HCT116 (cell line): Measurements from ENCODE around the gene PTPN9. TPM values are rescaled to one million over a fixed set of nuclear protein-coding genes. Genes with fewer than 3 reads are reported as not detected.
"Not testable (repeated sequence)": the region's sequence is repeated elsewhere in the genome, so short reads cannot be mapped to it uniquely, and the experiment has no call there.

Experiments used
- ATAC-seq: fragments of 200-7000 bp; cut with Tn5 transposase; 2 replicates; pipeline ENCODE4 v1.9.1; 2020; ENCODE audit warnings: mild to moderate bottlenecking, moderate library complexity
- BruUV-seq: library from RNA; stranded (reverse); fragments of 400-500 nt; replicated peaks from 2 replicates; lab custom pipeline; 2021; lab: Mats Ljungman, UMichigan
- CTCF ChIA-PET: fragments of 300-600 bp; sonication (Branson Sonifier 250); formaldehyde crosslinking; loops from one replicate; lab custom pipeline; 2021; ENCODE audit warnings: antibody characterized with exemption; lab: Charles Lee
- POLR2A ChIA-PET: fragments of 300-600, 350-600 bp; sonication (Branson Sonifier 250); formaldehyde crosslinking; loops from one replicate; lab custom pipeline; 2021; ENCODE audit warnings: antibody characterized with exemption; lab: Charles Lee
- RAD21 ChIA-PET, 2 experiments: fragments of 300-600 bp; sonication (Branson Sonifier 250); formaldehyde crosslinking; loops; one replicate each; lab custom pipeline; 2023; ENCODE audit warnings: low total read pairs in 2 of 2; ENCODE audit not compliant: uncharacterized antibody in 2 of 2, unreplicated experiment in 2 of 2, low non-redundant PET in 1 of 2; lab: Charles Lee
- DNase-seq: peaks from one replicate; pipeline ENCODE4 v3.0.0-alpha.2; 2010; ENCODE audit warnings: low read depth, low spot score
- H2AFZ ChIP-seq: fragments of 200-600 bp; shearing (Covaris generic), sonication (generic); 2 replicates; pipeline ENCODE4 v1.6.1; 2017; ENCODE audit warnings: low read depth, mixed run types, mixed read lengths, antibody characterized with exemption, low read length; ENCODE audit not compliant: poor library complexity, severe bottlenecking
- H3K27ac ChIP-seq: 2 replicates; pipeline ENCODE4 v1.5.1; 2012; ENCODE audit warnings: low read depth, low read length
- H3K27me3 ChIP-seq: fragments of 200-600 bp; sonication (generic); 2 replicates; pipeline ENCODE4 v1.6.1; 2016; ENCODE audit warnings: mixed run types, low read length, mixed read lengths; ENCODE audit not compliant: insufficient read depth
- H3K36me3 ChIP-seq, 2 experiments: fragments of 200-500 bp in 1 of 2; fragments of 200-600 bp in 1 of 2; sonication (Bioruptor generic) in 1 of 2; sonication (generic) in 1 of 2; 2 replicates each; pipeline versions ENCODE4 v1.5.1 to v1.6.1; 2014 to 2016; ENCODE audit warnings: low read length in 2 of 2, inconsistent platforms in 1 of 2, mixed read lengths in 1 of 2, mixed run types in 1 of 2; ENCODE audit not compliant: insufficient read depth in 2 of 2, control insufficient read depth in 1 of 2
- H3K4me1 ChIP-seq, 2 experiments: fragments of 200-600 bp in 1 of 2; sonication (generic) in 1 of 2; 2 replicates each; pipeline versions ENCODE4 v1.5.1 to v1.6.1; 2012 to 2017; ENCODE audit warnings: low read length in 2 of 2, inconsistent platforms in 1 of 2, mild to moderate bottlenecking in 1 of 2, mixed read lengths in 1 of 2, mixed run types in 1 of 2, moderate library complexity in 1 of 2; ENCODE audit not compliant: insufficient read depth in 2 of 2, control insufficient read depth in 1 of 2
- H3K4me2 ChIP-seq: fragments of 200-600 bp; sonication (generic); 2 replicates; pipeline ENCODE4 v1.6.1; 2017; ENCODE audit warnings: mixed run types, low read length, mixed read lengths
- H3K4me3 ChIP-seq, 2 experiments: fragments of 200-600 bp in 1 of 2; sonication (generic) in 1 of 2; replicated peaks in 1 of 2; 2 replicates each; pipeline ENCODE4 v1.5.1; 2011 to 2016; ENCODE audit warnings: low read length in 2 of 2, control low read depth in 1 of 2, low read depth in 1 of 2, mild to moderate bottlenecking in 1 of 2, mixed read lengths in 1 of 2, mixed run types in 1 of 2
- H3K79me2 ChIP-seq: fragments of 200-600 bp; sonication (generic); 2 replicates; pipeline ENCODE4 v1.6.1; 2017; ENCODE audit warnings: mild to moderate bottlenecking, mixed run types, low read length, moderate library complexity, mixed read lengths; ENCODE audit not compliant: insufficient read depth
- H3K9ac ChIP-seq: fragments of 200-600 bp; sonication (generic); 2 replicates; pipeline ENCODE4 v1.6.1; 2016; ENCODE audit warnings: low read length, mixed read lengths
- H3K9me2 ChIP-seq: fragments of 200-600 bp; sonication (generic), shearing (Covaris generic); 2 replicates; pipeline ENCODE4 v1.6.1; 2017; ENCODE audit warnings: mixed run types, mild to moderate bottlenecking, moderate library complexity; ENCODE audit not compliant: insufficient read depth
- H3K9me3 ChIP-seq, 2 experiments: fragments of 200-500 bp in 1 of 2; fragments of 200-600 bp in 1 of 2; sonication (Bioruptor generic) in 1 of 2; sonication (generic) in 1 of 2; 2 replicates each; pipeline ENCODE4 v1.6.1; 2014 to 2017; ENCODE audit warnings: low read length in 2 of 2, mixed read lengths in 2 of 2, inconsistent platforms in 1 of 2, low read depth in 1 of 2, mild to moderate bottlenecking in 1 of 2, mixed run types in 1 of 2, moderate library complexity in 1 of 2; ENCODE audit not compliant: control insufficient read depth in 1 of 2, insufficient read depth in 1 of 2
- H4K20me1 ChIP-seq: fragments of 200-600 bp; sonication (generic), shearing (Covaris generic); 2 replicates; pipeline ENCODE4 v1.6.1; 2017; ENCODE audit warnings: mixed run types, mild to moderate bottlenecking, moderate library complexity; ENCODE audit not compliant: insufficient read depth
- ATF3 ChIP-seq: IDR thresholded peaks from 2 replicates; pipeline ENCODE4 v1.6.1; 2012
- CBX3 ChIP-seq: IDR thresholded peaks from 2 replicates; pipeline ENCODE4 v1.6.1; 2012; ENCODE audit warnings: low read depth
- CTCF ChIP-seq, 3 experiments: fragments of 200-600 bp in 1 of 3; sonication (generic) in 1 of 3; IDR thresholded peaks in 2 of 3; conservative IDR thresholded peaks in 1 of 3; 2 replicates each; pipeline ENCODE4 v1.5.1; 2012 to 2017; ENCODE audit warnings: low read depth in 2 of 3, low read length in 2 of 3, antibody characterized with exemption in 1 of 3, borderline replicate concordance in 1 of 3, control low read depth in 1 of 3, mild to moderate bottlenecking in 1 of 3, mixed read lengths in 1 of 3, mixed run types in 1 of 3, moderate library complexity in 1 of 3; ENCODE audit not compliant: insufficient read depth in 1 of 3
- EZH2phosphoT487 ChIP-seq: fragments of 200-600 bp; IDR thresholded peaks from 2 replicates; pipeline ENCODE4 v1.6.1; 2018; ENCODE audit warnings: antibody characterized with exemption, borderline replicate concordance
- JUND ChIP-seq: IDR thresholded peaks from 2 replicates; pipeline ENCODE4 v1.6.1; 2012
- POLR2A ChIP-seq: IDR thresholded peaks from 2 replicates; pipeline ENCODE4 v1.7.0; 2011; ENCODE audit warnings: borderline replicate concordance; ENCODE audit not compliant: insufficient read depth, insufficient read length; ENCODE audit errors: extremely low read depth
- RAD21 ChIP-seq: IDR thresholded peaks from 2 replicates; pipeline ENCODE4 v1.6.1; 2012; ENCODE audit warnings: low read depth, mild to moderate bottlenecking
- SP1 ChIP-seq: IDR thresholded peaks from 2 replicates; pipeline ENCODE4 v1.6.1; 2012; ENCODE audit warnings: low read depth
- TCF7L2 ChIP-seq: IDR thresholded peaks from 2 replicates; pipeline ENCODE4 v1.7.0; 2011; ENCODE audit warnings: borderline replicate concordance, inconsistent platforms; ENCODE audit not compliant: insufficient read depth, insufficient read length; ENCODE audit errors: extremely low read depth
- ZFX ChIP-seq: fragments of 450-650 bp; IDR thresholded peaks from 2 replicates; pipeline ENCODE4 v1.6.1; 2017
- intact Hi-C: fragments of 100-400 bp; cut with micrococcal nuclease; formaldehyde crosslinking; loops from 2 replicates; pipeline ENCODE4 v1.10.0; 2022
- total RNA-seq: library from RNA; stranded (reverse); gene quantifications from one replicate; pipeline ENCODE4 v1.2.1, GENCODE V29; 2021; ENCODE audit not compliant: unreplicated experiment
- TF ChIP-seq, protein P1 (sequence below): IDR thresholded peaks from 2 replicates; pipeline ENCODE4 v1.6.1; 2012
- TF ChIP-seq, protein P2 (sequence below): IDR thresholded peaks from 2 replicates; pipeline ENCODE4 v1.6.1; 2011; ENCODE audit warnings: mild to moderate bottlenecking, low read length, moderate library complexity; ENCODE audit not compliant: insufficient replicate concordance; ENCODE audit errors: extremely low read depth

PTPN9 gene
- total RNA-seq, 1 experiment from 2014 or later: 21.1 TPM

GRCh38 chr15:75589071-75589470 is 10.0 kb upstream of the PTPN9 start:
- intact Hi-C loops: no loop called here
- Histone ChIP-seq H3K4me2 (no peak overlapping the region), H3K36me3 (no peaks in the 10 kb centered on the region), H3K9me2 (no peaks in the 10 kb centered on the region), H3K79me2 (no peaks in the 10 kb centered on the region), H3K27me3 (no peaks in the 10 kb centered on the region)
- TF ChIP-seq, protein P1, sequence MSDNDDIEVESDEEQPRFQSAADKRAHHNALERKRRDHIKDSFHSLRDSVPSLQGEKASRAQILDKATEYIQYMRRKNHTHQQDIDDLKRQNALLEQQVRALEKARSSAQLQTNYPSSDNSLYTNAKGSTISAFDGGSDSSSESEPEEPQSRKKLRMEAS: no peak
- TF ChIP-seq, protein P2, sequence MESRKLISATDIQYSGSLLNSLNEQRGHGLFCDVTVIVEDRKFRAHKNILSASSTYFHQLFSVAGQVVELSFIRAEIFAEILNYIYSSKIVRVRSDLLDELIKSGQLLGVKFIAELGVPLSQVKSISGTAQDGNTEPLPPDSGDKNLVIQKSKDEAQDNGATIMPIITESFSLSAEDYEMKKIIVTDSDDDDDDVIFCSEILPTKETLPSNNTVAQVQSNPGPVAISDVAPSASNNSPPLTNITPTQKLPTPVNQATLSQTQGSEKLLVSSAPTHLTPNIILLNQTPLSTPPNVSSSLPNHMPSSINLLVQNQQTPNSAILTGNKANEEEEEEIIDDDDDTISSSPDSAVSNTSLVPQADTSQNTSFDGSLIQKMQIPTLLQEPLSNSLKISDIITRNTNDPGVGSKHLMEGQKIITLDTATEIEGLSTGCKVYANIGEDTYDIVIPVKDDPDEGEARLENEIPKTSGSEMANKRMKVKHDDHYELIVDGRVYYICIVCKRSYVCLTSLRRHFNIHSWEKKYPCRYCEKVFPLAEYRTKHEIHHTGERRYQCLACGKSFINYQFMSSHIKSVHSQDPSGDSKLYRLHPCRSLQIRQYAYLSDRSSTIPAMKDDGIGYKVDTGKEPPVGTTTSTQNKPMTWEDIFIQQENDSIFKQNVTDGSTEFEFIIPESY: no peak
- no peak for TF ChIP-seq CBX3
- TF ChIP-seq ZFX: no peak
- TF ChIP-seq POLR2A: no peak
- TF ChIP-seq ATF3: no peak
- TF ChIP-seq TCF7L2: no peak
- TF ChIP-seq CTCF (IDR thresholded peaks at IDR 0.05 in 2 of 3, conservative IDR thresholded peaks at IDR 0.05 in 1 of 3; ENCODE audit: borderline replicate concordance in 1 of 3, insufficient read depth in 1 of 3, low read depth in 2 of 3, low read length in 2 of 3): no peak
- TF ChIP-seq RAD21: no peak
- no peak for TF ChIP-seq EZH2phosphoT487
- TF ChIP-seq JUND: no peak
- TF ChIP-seq SP1: no peak
- TF ChIP-seq, all 23 proteins: peak for 0
- POLR2A ChIA-PET: no interaction called here
- RAD21 ChIA-PET: no interaction called here
- Histone ChIP-seq H3K4me1 (no peaks in the 10 kb centered on the region), H2AFZ (no peak overlapping the region), H3K27ac (no peak overlapping the region), H3K9me3 (no peaks in the 10 kb centered on the region), H3K4me3 (no peak overlapping the region), H4K20me1 (no peaks in the 10 kb centered on the region), H3K9ac (no peak overlapping the region)
- DNase-seq (no peak), ATAC-seq (no peak)
- CTCF ChIA-PET: no interaction called here
- BruUV-seq: no TSS peak

DNA sequence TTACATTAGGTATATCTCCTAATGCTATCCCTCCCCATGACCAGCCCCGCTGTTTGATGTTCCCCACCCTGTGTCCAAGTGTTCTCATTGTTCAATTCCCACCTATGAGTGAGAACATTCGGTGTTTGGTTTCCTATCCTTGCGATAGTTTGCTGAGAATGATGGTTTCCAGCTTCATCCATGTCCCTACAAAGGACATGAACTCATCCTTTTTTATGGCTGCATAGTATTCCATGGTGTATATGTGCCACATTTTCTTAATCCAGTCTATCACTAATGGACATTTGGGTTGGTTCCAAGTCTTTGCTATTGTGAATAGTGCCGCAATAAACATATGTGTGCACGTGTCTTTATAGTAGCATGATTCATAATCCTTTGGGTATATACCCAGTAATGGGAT is 7.3 kb upstream of the PTPN9 start:
- RAD21 ChIA-PET, CTCF ChIA-PET: not testable (repeated sequence)

More for the DNA sequence above, 7.3 kb upstream of the PTPN9 start:
- BruUV-seq, DNase-seq, H3K27me3 ChIP-seq, H3K9me3 ChIP-seq, H3K4me1 ChIP-seq, H4K20me1 ChIP-seq, H3K9me2 ChIP-seq, H3K27ac ChIP-seq, ATAC-seq, H3K79me2 ChIP-seq, H3K9ac ChIP-seq, H3K4me2 ChIP-seq, POLR2A ChIA-PET, H3K36me3 ChIP-seq, intact Hi-C loops, H2AFZ ChIP-seq, H3K4me3 ChIP-seq: not testable (repeated sequence)
